NCI-H1694 treated with DMSO at 0.1 percent for 48 hours (cell line): ENCODE results near the gene FNTB.
"Not testable (repeated sequence)": the region's sequence is repeated elsewhere in the genome, so short reads cannot be mapped to it uniquely, and the experiment has no call there.

ENCODE experiments used
- DNase-seq: peaks from one replicate; lab custom pipeline; 2025; lab: John Stamatoyannopoulos, UW

Gene FNTB

DNA sequence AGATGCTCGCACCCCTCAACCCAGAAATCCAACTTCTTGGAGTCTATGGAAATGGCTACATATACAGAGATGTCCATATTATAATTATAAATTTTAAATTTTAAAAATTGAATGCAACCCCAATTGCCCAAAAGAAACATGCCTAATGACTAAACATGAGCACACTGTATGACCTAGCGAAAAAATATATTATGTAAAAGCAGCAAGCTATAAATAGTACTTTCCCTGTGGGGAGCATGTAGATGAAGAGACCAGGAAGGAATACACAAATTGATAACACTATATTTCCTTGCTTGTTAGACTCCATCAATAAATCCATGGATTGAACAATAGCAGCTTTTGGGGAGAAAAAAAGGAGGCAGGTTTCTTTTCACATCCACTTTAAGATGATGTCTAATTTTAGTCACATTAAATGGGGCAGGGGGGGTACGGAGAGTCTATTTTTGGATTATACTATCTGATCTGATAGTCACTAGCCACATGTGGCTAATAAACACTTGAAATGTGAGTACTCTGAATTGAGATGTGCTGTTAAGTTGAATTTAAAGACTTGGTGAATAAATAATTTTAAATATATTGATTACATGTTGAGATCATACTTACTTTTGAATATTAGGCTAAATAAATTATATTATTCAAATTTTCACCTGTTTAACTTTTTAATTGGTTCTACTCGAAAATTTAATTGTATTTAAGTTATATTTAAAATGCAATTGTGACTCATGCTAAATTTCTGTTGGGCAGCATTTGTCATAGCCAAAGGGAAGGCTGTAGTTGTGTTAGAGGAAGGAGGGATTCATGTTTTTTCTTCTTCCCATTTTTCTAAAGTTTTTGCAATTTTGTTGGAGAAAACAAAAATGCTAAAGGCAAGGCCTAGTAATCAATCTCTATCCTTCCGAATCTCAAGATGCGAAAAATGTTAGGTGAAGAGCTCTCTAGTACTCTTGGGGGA, 98.1 kb downstream of the FNTB start:
- no peak for DNase-seq

DNA sequence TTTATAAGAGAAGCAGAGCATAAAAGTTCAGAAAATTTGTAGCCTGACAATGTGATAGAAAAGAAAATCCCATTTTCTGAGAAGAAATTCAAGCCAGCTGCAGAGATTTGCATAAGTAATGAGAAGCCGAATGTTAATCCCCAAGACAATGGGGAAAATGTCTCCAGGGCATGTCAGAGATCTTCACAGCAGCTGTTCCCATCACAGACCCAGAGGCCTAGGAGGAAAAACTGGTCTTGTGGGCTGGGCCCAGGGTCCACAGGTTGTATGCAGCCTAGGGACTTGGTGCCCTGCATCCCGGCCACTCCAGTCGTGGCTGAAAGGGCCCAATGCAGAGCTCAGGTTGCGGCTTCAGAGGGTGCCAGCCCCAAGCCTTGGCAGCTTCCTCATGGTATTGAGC, 100.0 kb downstream of the FNTB start:
- DNase-seq = not testable (repeated sequence)

DNA sequence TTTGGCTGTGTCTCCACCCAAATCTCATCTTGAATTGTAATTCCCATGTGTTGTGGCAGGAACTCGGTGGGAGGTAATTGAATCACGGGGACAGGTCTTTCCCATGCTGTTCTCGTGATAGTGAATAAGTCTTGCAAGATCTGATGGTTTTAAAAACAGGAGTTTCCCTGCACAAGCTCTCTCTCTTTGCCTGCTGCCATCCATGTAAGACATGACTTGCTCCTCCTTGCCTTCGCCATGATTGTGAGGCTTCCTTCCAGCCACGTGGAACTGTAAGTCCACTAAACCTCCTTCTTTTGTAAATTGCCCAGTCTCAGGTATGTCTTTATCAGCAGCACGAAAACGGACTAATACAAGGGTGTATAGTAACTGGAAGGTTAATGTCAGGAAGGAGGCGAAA, 101.1 kb downstream of the FNTB start:
- DNase-seq = not testable (repeated sequence)

DNA sequence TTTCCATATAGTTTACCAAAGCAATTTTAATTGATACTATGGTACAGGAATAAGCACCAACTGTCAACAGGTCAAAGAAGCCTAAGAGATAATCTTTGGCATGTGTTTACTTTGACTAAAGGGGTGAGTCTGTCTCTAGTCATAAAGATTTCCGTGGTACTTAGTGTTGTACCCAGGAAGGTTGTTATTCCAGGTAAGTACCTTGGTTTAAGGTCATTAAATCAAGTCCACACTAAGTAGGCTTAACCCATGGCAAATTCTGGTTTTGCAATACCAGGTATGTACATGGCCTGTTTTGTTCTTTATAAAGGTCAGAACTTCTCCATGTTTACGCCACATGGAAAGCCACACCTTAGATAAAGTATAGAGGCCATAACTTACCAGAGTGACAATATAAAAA, 105.7 kb downstream of the FNTB start:
- DNase-seq = no peak

- DNase-seq = no peak
Observed at GRCh38 chr14:65095633-65096205, 109.0 kb downstream of the FNTB start.

DNA sequence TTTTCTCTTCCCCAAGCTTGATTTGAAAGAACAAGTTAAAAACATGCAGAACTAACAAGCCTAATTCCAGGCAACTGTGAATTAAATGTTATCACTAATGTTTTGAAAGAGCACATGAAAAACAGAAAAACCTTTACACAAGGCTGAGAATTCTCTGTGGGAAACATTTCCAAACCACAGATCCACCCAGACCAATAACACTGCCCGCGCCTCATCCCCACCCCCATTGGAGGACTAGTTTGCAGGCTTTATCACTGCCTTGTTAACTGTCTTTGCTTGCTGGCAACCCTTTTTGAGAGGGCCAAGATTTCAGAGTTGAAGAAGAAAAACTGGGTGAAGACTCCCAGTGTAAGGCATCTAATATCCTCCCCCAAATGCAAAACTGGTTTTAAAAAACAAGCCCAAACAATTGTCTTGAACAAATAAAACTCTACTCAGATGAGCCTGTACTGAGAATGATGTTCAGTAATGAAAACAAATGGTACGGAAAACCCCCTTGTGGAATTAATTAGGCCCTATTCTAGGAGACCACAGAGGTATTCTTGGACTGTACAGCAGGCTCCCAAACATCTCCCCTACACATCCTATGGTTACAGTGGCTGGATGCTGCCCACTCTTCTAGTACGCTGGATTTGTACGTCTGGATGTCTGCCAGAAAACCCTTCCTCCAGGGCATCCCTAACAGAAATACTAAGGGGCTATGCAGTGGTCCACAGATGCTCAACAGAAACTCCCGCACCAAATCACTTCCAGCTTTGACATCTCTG, 109.8 kb downstream of the FNTB start:
- DNase-seq = no peak

DNA sequence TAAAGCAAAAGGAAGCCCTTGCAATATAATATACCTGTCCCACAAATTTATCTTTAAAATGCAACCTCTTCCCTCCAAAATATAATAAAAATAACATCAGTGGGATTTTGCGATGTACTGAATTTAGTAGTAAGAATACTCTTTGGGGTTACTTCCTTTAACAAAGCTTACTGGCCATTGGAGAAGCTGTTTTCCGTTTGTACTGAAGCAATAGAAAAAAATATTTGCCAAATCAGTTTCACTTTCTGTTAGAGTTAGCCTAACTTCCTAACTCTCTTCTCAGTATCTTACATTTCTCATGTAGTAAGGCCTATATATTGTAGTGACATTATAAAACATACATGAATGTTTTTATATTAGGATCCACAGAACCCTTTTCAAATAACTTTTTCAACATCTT, 111.9 kb downstream of the FNTB start:
- no peak for DNase-seq

GRCh38 chr14:65100922-65101541, 114.3 kb downstream of the FNTB start:
- DNase-seq = no peak

- no peak for DNase-seq
Observed at GRCh38 chr14:65101631-65102440, 115.1 kb downstream of the FNTB start.

- DNase-seq = peak; percentile 99
Observed at GRCh38 chr14:65102441-65103149, 115.9 kb downstream of the FNTB start, which contains the start of gene MAX. Gene MAX (minus strand): TSS chr14:65102517. CDS start chr14:65102339, 178 bp downstream.

GRCh38 chr14:65103150-65103760, 116.6 kb downstream of the FNTB start:
- DNase-seq = peak; percentile 69

- DNase-seq = no peak
Observed at GRCh38 chr14:65104791-65105190, 118.1 kb downstream of the FNTB start.

GRCh38 chr14:65106316-65106715, 119.6 kb downstream of the FNTB start:
- no peak for DNase-seq

DNA sequence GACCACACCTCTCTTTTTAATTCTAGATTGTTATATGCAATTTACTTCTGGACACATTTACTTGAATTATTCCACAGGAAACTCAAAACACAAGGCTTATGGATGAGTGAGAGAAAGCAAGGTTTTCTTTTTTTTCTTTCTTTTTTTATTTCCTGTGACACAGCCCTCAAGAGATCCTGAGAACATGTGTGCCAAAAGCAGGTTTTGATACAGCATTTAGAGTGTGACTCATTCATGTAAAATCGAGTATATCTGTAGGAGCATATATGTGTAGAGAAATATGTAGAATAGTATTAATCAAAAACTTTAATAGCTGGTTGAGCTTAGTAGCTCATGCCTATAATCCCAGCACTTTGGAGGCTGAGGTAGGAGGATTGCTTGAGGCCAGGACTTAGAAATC, 120.0 kb downstream of the FNTB start:
- no peak for DNase-seq

DNA sequence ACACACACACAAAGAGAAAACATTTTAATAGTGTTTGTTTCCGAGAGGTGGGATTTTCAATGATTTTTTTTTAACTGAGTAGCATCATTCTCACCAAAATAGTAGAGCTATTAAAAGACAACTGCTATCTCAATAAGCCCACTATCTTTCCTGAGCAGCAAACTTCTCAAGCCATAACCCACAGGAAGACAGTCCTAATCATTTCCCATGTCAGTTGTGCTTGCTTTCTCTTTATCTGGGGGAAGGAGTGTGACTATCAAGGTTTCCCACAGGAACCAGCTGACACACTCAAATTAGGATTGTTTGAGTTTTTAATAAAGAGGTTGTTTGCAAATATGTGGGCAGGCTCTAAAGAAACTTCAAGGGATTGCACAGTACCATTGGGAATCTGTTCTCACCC, 120.5 kb downstream of the FNTB start:
- DNase-seq = no peak

DNA sequence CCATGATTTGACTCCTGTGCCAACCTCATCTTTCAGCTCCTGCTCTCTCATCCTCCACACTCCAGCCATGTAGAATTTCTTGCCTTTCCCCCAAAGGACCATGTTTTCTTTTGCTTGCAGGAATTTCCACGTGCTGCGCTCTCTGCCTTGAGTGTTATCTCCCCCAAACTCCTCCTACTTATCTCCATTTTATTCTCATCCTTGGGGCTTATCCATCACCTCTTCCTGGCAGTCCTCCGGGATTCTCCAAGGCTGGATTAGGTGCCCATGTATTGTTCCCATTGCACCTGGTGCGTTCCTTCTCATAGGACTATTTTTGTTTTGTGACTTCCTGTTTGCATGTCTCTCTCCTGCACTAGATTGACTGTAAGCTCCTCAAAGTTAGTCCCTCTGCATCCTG, 122.7 kb downstream of the FNTB start:
- no peak for DNase-seq

DNA sequence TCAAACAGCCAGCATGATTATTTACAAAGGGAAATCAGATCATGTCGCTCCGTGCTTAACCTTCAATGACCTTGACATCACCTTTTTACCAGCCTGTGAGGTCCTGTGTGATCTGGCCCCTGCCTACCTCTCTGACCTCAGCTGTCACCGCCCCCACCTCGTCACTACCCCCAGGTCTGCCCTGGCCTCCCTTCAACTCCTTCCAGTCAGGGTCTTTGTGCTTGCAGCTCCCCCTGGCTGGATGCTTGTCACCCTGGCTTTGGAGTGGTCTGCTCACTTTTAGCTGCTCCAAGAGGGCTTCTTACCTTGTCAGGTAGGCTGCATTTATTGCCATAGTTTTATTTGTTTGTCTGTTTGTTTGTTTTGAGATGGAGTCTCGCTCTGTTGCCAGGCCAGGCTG, 123.8 kb downstream of the FNTB start:
- DNase-seq = no peak
